AG09309 (cell line): ENCODE data around the gene AGAP1.

ENCODE experiments used
- DNase-seq: peaks from one replicate; pipeline ENCODE4 v3.0.0-alpha.2; 2010; ENCODE audit warnings: low read depth
- H3K4me3 ChIP-seq: 2 replicates; pipeline ENCODE4 v1.5.1; 2011; ENCODE audit warnings: mild to moderate bottlenecking, low read depth, low read length, moderate library complexity; ENCODE audit not compliant: control insufficient read depth
- CTCF ChIP-seq: IDR thresholded peaks from 2 replicates; pipeline ENCODE4 v1.5.1; 2011; ENCODE audit warnings: mild to moderate bottlenecking, low read depth, low read length, inconsistent platforms; ENCODE audit not compliant: insufficient read depth, control insufficient read depth; ENCODE audit errors: missing control alignments

The AGAP1 gene

DNA sequence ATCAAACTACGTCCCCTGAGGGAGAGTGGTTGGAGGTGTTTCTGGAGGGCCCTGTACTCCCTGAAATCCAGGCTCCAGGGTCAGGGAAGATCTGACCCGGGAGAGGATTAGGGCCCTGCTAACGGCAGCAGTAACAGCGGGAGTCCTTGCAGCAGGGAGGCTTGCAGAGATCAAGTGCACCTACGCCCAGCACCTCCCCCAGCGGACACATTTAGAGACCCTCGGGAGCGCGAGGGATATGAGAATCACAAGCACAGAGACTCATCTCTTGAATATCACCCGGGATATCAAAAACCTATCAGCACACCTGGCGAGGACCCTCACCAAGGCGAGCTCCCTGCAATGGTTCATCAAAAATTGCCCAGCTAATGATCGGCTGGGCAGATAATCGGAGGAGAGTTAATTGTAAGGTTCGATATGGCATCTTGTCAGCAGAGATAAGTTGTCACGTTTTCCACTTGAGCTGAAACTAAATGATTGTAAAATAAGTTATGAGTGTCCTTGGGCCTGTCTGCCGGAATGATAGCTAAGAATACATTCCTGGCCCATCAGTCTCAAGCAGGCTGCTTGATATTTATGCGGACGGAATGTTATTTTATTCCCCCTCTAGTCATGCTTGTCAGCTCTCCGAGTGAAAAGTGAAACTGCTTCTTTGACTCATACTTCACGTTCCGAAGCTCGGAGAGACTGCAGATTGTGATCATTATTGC lies 464.5 kb downstream of the AGAP1 start:
- no peak overlapping the region for H3K4me3 ChIP-seq
- no peak for TF ChIP-seq CTCF
- no peak for DNase-seq

- TF ChIP-seq CTCF = no peak
- DNase-seq = no peak
- H3K4me3 ChIP-seq = no peak overlapping the region
Observed at GRCh38 chr2:235958931-235959410, 465.1 kb downstream of the AGAP1 start.

- TF ChIP-seq CTCF = no peak
- H3K4me3 ChIP-seq = no peak overlapping the region
- no peak for DNase-seq
Observed at GRCh38 chr2:235960011-235960715, 466.3 kb downstream of the AGAP1 start.

GRCh38 chr2:235960716-235961640 lies 467.1 kb downstream of the AGAP1 start:
- no peak for TF ChIP-seq CTCF
- DNase-seq = no peak
- no peak overlapping the region for H3K4me3 ChIP-seq

DNA sequence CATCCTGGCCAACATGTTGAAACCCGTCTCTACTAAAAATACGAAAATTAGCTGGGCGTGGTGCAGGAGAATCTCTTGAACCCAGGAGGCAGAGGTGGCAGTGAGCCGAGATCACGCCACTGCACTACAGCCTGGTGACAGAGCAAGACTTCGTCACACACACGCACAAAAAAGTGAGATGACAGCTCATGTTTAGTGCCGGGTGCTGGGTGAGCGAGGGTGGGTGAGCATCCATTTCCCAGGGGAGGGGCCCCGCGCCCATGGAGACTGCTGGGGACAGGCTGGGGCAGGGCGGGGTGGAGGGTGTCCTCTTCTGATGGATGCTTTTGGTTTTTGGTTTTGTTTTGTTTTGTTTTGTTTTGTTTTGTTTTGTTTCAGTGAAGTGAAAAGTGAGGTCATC lies 467.9 kb downstream of the AGAP1 start:
- DNase-seq = no peak
- no peak for TF ChIP-seq CTCF
- H3K4me3 ChIP-seq = no peak overlapping the region

DNA sequence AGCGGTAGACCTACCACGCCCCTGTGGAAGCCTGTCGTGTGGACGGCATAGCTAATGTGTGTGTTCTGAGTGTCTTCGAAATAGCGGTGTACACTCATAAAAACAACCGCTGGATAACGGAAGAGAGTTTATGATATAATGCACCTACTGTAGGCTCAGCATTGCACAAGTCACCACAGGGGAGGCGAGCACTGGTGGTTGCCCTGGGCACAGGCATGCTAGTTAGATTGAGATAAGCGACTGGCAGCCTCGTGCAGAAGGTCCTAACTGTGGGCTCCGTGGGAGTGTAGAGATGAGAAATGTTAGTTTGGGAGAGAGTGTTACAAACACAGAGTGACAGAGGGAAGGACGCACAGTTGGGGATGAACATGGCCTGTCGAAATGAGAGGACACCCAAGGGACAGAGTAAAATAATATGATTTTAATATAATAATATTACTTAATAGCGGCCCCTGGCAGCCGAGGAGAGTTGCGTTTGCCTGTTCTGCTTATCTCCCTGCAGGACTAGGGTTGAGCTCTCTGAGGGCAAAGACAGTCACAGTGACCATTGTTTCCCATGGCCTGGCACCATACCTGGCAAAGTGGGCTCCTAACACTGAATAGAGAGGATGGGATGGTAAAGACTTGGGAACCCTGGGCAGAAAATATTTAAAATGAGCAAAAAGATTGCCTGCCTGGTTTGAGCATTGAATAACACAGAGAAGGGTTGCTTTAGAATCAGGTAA lies 470.2 kb downstream of the AGAP1 start:
- DNase-seq = no peak
- H3K4me3 ChIP-seq = no peak overlapping the region
- no peak for TF ChIP-seq CTCF
